H9 (cell line): ENCODE data around the gene PODNL1. TPM values are rescaled to one million over a fixed set of nuclear protein-coding genes. Genes with fewer than 3 reads are reported as not detected.

Source experiments
- DNase-seq: peaks from one replicate; pipeline ENCODE4 v3.0.0-alpha.2; 2017
- H2AFZ ChIP-seq: one replicate; pipeline ENCODE4 v1.6.1; 2013; ENCODE audit warnings: mild to moderate bottlenecking, low read length, control low read depth, moderate library complexity
- H2AK5ac ChIP-seq: 2 replicates; pipeline ENCODE4 v1.6.1; 2013; ENCODE audit warnings: low read length, control low read depth, mixed read lengths; ENCODE audit not compliant: insufficient read length
- H2BK120ac ChIP-seq: one replicate; pipeline ENCODE4 v1.6.1; 2013; ENCODE audit warnings: low read depth, mild to moderate bottlenecking, low read length, control low read depth, inconsistent platforms; ENCODE audit not compliant: poor library complexity, severe bottlenecking
- H2BK12ac ChIP-seq: 2 replicates; pipeline ENCODE4 v1.6.1; 2013; ENCODE audit warnings: low read length, control low read depth, mixed read lengths, low read depth; ENCODE audit not compliant: insufficient read length
- H2BK15ac ChIP-seq: 2 replicates; pipeline ENCODE4 v1.6.1; 2013; ENCODE audit warnings: low read depth, low read length, control low read depth
- H2BK20ac ChIP-seq: one replicate; pipeline ENCODE4 v1.6.1; 2013; ENCODE audit warnings: low read depth, mild to moderate bottlenecking, low read length, control low read depth, inconsistent platforms; ENCODE audit not compliant: poor library complexity, severe bottlenecking
- H2BK5ac ChIP-seq: 2 replicates; pipeline ENCODE4 v1.6.1; 2013; ENCODE audit warnings: low read length, control low read depth, mixed read lengths; ENCODE audit not compliant: insufficient read length
- H3K14ac ChIP-seq: 2 replicates; pipeline ENCODE4 v1.6.1; 2013; ENCODE audit warnings: low read length, control low read depth; ENCODE audit not compliant: insufficient read depth
- H3K18ac ChIP-seq: 2 replicates; pipeline ENCODE4 v1.6.1; 2013; ENCODE audit warnings: low read depth, mild to moderate bottlenecking, mixed read lengths, low read length, control low read depth; ENCODE audit not compliant: insufficient read length
- H3K23ac ChIP-seq: 2 replicates; pipeline ENCODE4 v1.6.1; 2013; ENCODE audit warnings: low read length, control low read depth, mixed read lengths, low read depth; ENCODE audit not compliant: insufficient read length
- H3K23me2 ChIP-seq: 2 replicates; pipeline ENCODE4 v1.6.1; 2013; ENCODE audit warnings: low read depth, mild to moderate bottlenecking, mixed read lengths, low read length, control low read depth; ENCODE audit not compliant: insufficient read length, poor library complexity, severe bottlenecking
- H3K27ac ChIP-seq: 2 replicates; pipeline ENCODE4 v1.5.1; 2013; ENCODE audit warnings: low read length, control low read depth, mixed read lengths, low read depth; ENCODE audit not compliant: insufficient read length
- H3K27me3 ChIP-seq: 2 replicates; pipeline ENCODE4 v1.6.1; 2013; ENCODE audit warnings: low read length, control low read depth, inconsistent platforms; ENCODE audit not compliant: insufficient read depth
- H3K4ac ChIP-seq: 2 replicates; pipeline ENCODE4 v1.6.1; 2013; ENCODE audit warnings: low read depth, mild to moderate bottlenecking, control low read depth, inconsistent platforms, low read length, moderate library complexity
- H3K4me1 ChIP-seq: 2 replicates; pipeline ENCODE4 v1.6.1; 2013; ENCODE audit warnings: low read length, control low read depth, inconsistent platforms; ENCODE audit not compliant: insufficient read depth
- H3K4me2 ChIP-seq: 2 replicates; pipeline ENCODE4 v1.6.1; 2013; ENCODE audit warnings: low read length, control low read depth, mixed read lengths; ENCODE audit not compliant: insufficient read length, insufficient read depth
- H3K56ac ChIP-seq: 2 replicates; pipeline ENCODE4 v1.6.1; 2013; ENCODE audit warnings: low read depth, mild to moderate bottlenecking, mixed read lengths, low read length, control low read depth; ENCODE audit not compliant: insufficient read length
- H3K79me1 ChIP-seq: 2 replicates; pipeline ENCODE4 v1.6.1; 2013; ENCODE audit warnings: low read depth, mild to moderate bottlenecking, moderate library complexity, low read length, control low read depth, inconsistent platforms; ENCODE audit not compliant: insufficient read depth, poor library complexity, severe bottlenecking
- H3K79me2 ChIP-seq: 2 replicates; pipeline ENCODE4 v1.6.1; 2013; ENCODE audit warnings: low read length, control low read depth, inconsistent platforms; ENCODE audit not compliant: insufficient read depth
- H3K9ac ChIP-seq: 2 replicates; pipeline ENCODE4 v1.6.1; 2013; ENCODE audit warnings: low read length, control low read depth, mixed read lengths; ENCODE audit not compliant: insufficient read length; ENCODE audit errors: extremely low read depth
- H3K9me3 ChIP-seq: one replicate; pipeline ENCODE4 v1.6.1; 2013; ENCODE audit warnings: low read depth, low read length, inconsistent platforms; ENCODE audit not compliant: control insufficient read depth
- H3T11ph ChIP-seq: one replicate; pipeline ENCODE4 v1.6.1; 2013; ENCODE audit warnings: mild to moderate bottlenecking, low read length, control low read depth, inconsistent platforms
- H4K20me1 ChIP-seq: one replicate; pipeline ENCODE4 v1.6.1; 2013; ENCODE audit not compliant: control insufficient read depth, insufficient read length, insufficient read depth
- H4K5ac ChIP-seq: 2 replicates; pipeline ENCODE4 v1.6.1; 2013; ENCODE audit warnings: low read depth, mild to moderate bottlenecking, mixed read lengths, low read length, control low read depth; ENCODE audit not compliant: insufficient read length
- H4K8ac ChIP-seq: replicated peaks from 2 replicates; pipeline ENCODE4 v1.6.1; 2013; ENCODE audit warnings: low read length, control low read depth, mixed read lengths, low read depth; ENCODE audit not compliant: insufficient read length
- H4K91ac ChIP-seq: 2 replicates; pipeline ENCODE4 v1.6.1; 2013; ENCODE audit warnings: low read depth, mild to moderate bottlenecking, moderate library complexity, mixed read lengths, low read length, control low read depth; ENCODE audit not compliant: insufficient read length
- H3K27ac Mint-ChIP-seq, 3 experiments: 2 replicates in 2 of 3; 3 replicates in 1 of 3; pipeline ENCODE4 v1.8.0; 2020 to 2021; ENCODE audit warnings: mixed read lengths in 3 of 3, mild to moderate bottlenecking in 1 of 3, moderate library complexity in 1 of 3
- H3K27me3 Mint-ChIP-seq: 2 replicates; pipeline ENCODE4 v1.8.0; 2021; ENCODE audit warnings: low read depth, mild to moderate bottlenecking, moderate library complexity, mixed read lengths
- H3K36me3 Mint-ChIP-seq, 3 experiments: 2 replicates in 2 of 3; 3 replicates in 1 of 3; pipeline ENCODE4 v1.8.0; 2020 to 2021; ENCODE audit warnings: low read depth in 3 of 3, mixed read lengths in 3 of 3; ENCODE audit not compliant: insufficient read depth in 1 of 3
- H3K4me1 Mint-ChIP-seq, 2 experiments: 2 replicates each; pipeline ENCODE4 v1.8.0; 2020; ENCODE audit warnings: mixed read lengths in 2 of 2
- H3K4me3 Mint-ChIP-seq, 2 experiments: 2 replicates in 1 of 2; 3 replicates in 1 of 2; pipeline ENCODE4 v1.8.0; 2020 to 2021; ENCODE audit warnings: mild to moderate bottlenecking in 2 of 2, mixed read lengths in 2 of 2, moderate library complexity in 1 of 2
- H3K9me3 Mint-ChIP-seq, 2 experiments: 2 replicates in 1 of 2; 3 replicates in 1 of 2; pipeline ENCODE4 v1.8.0; 2020; ENCODE audit warnings: mild to moderate bottlenecking in 2 of 2, mixed read lengths in 2 of 2, moderate library complexity in 1 of 2
- WGBS: extraction: QIAGEN DNeasy Blood & Tissue Kit; methylation state at CpG from one replicate; pipeline ENCODE4 v1.1.7; 2013; ENCODE audit warnings: missing lambda C conversion rate, low lambda C conversion rate, mixed read lengths; ENCODE audit not compliant: insufficient read length; ENCODE audit errors: extremely low coverage; 5-methylcytosine and 5-hydroxymethylcytosine counted together
- total RNA-seq: library from RNA; stranded (reverse); gene quantifications from 2 replicates; pipeline ENCODE4 v1.2.1, GENCODE V29; 2021
- TF ChIP-seq, protein P1 (sequence below): fragments of 200-600 bp; sonication (generic); conservative IDR thresholded peaks from 3 replicates; pipeline ENCODE4 v1.8.0; 2021; ENCODE audit warnings: antibody characterized with exemption, mild to moderate bottlenecking

PODNL1 gene
- total RNA-seq, 1 experiment from 2014 or later = 0.68 TPM

DNA sequence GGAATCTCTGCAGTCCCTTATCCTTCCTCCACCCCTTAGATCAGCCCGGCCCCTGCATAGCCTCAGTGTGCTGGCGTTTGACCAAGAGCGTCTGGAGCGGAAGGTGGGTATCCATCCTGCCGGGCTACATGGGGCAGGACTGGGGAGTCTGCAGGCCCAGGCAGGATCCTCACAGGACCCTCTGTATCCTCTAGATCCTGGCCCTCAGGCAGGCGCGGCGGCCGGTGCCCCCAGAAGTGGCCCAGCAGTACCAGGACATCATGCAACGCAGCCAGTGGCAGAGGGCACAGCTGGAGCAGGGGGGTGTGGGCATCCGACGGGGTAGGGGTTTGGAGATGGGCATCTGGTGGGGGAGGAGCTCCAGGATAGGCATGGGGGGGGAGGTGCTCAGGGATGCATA lies 8.9 kb downstream of the PODNL1 start:
- no peak overlapping the region for H2AK5ac ChIP-seq
- WGBS = no CpG with 5 or more reads among the region's 12 CpGs
- Mint-ChIP-seq H3K4me1 (peaks cover 3 to 4% of the 10 kb centered on the region in 2 experiments), H3K27me3 (no peaks in the 10 kb centered on the region; the same call in 1 of the 2 replicates), H3K4me3 (no peak overlapping the region), H3K36me3 (peaks cover 17 to 39% (median 32%) of the 10 kb centered on the region in 3 experiments; a peak in 6 of 7 replicates), H3K9me3 (no peaks in the 10 kb centered on the region), H3K27ac (peak overlapping the region in 1 of 3 experiments; percentile 18; a peak in 1 of 7 replicates)
- no peak overlapping the region for H3K18ac ChIP-seq
- H3K9ac ChIP-seq = no peak overlapping the region
- no peak overlapping the region for H3K4ac ChIP-seq
- no peaks in the 10 kb centered on the region for H3K79me1 ChIP-seq
- no peak overlapping the region for H4K91ac ChIP-seq
- H2BK20ac ChIP-seq = no peak overlapping the region
- no peaks in the 10 kb centered on the region; the same call in 1 of the 2 replicates for H3K4me1 ChIP-seq
- no peaks in the 10 kb centered on the region for H3K27me3 ChIP-seq
- H2AFZ ChIP-seq = no peak overlapping the region
- H3K4me2 ChIP-seq = no peak overlapping the region
- no peaks in the 10 kb centered on the region for H3K9me3 ChIP-seq
- no peak overlapping the region for H4K5ac ChIP-seq
- H2BK15ac ChIP-seq = no peak overlapping the region
- no peak overlapping the region for H2BK5ac ChIP-seq
- no peaks in the 10 kb centered on the region for H4K20me1 ChIP-seq
- no peak overlapping the region for H3K56ac ChIP-seq
- no peak overlapping the region for H2BK12ac ChIP-seq
- no peak for DNase-seq
- TF ChIP-seq, protein P1, sequence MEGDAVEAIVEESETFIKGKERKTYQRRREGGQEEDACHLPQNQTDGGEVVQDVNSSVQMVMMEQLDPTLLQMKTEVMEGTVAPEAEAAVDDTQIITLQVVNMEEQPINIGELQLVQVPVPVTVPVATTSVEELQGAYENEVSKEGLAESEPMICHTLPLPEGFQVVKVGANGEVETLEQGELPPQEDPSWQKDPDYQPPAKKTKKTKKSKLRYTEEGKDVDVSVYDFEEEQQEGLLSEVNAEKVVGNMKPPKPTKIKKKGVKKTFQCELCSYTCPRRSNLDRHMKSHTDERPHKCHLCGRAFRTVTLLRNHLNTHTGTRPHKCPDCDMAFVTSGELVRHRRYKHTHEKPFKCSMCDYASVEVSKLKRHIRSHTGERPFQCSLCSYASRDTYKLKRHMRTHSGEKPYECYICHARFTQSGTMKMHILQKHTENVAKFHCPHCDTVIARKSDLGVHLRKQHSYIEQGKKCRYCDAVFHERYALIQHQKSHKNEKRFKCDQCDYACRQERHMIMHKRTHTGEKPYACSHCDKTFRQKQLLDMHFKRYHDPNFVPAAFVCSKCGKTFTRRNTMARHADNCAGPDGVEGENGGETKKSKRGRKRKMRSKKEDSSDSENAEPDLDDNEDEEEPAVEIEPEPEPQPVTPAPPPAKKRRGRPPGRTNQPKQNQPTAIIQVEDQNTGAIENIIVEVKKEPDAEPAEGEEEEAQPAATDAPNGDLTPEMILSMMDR = no peak
- H3K27ac ChIP-seq = no peak overlapping the region
- no peak overlapping the region for H3K14ac ChIP-seq
- no peak overlapping the region for H3K23ac ChIP-seq
- no peaks in the 10 kb centered on the region for H3K79me2 ChIP-seq
- H3T11ph ChIP-seq = no peak overlapping the region
- no peak overlapping the region for H4K8ac ChIP-seq
- H2BK120ac ChIP-seq = no peak overlapping the region
- H3K23me2 ChIP-seq = no peaks in the 10 kb centered on the region
